BJ (cell line): ENCODE results near the gene RPL41. TPM values are rescaled to one million over a fixed set of nuclear protein-coding genes. Genes with fewer than 3 reads are reported as not detected.

Source experiments
- CTCF ChIA-PET: fragments of 350-600 bp; formaldehyde crosslinking; extraction: SDS; loops from one replicate; lab custom pipeline; 2021; ENCODE audit warnings: antibody characterized with exemption, inconsistent platforms; lab: Yijun Ruan, JAX
- POLR2A ChIA-PET: fragments of 300-600 bp; sonication (Branson Sonifier 250); formaldehyde crosslinking; extraction: SDS; loops from one replicate; lab custom pipeline; 2021; ENCODE audit warnings: antibody characterized with exemption; lab: Charles Lee
- DNase-seq: peaks from one replicate; pipeline ENCODE4 v3.0.0-alpha.2; 2011; ENCODE audit warnings: low read depth
- H3K27me3 ChIP-seq: 2 replicates; pipeline ENCODE4 v1.6.0; 2011; ENCODE audit warnings: low read length; ENCODE audit not compliant: control insufficient read depth, insufficient read depth
- H3K36me3 ChIP-seq: 2 replicates; pipeline ENCODE4 v1.5.1; 2011; ENCODE audit warnings: low read length; ENCODE audit not compliant: control insufficient read depth, insufficient read depth
- H3K4me3 ChIP-seq: 2 replicates; pipeline ENCODE4 v1.5.1; 2011; ENCODE audit warnings: low read depth, mild to moderate bottlenecking, control low read depth, low read length
- polyA plus RNA-seq: library from polyadenylated mRNA; depleted of rRNA; stranded (reverse); fragments of >200 nt; gene quantifications from 2 replicates; pipeline ENCODE4 v1.2.3, GENCODE V29; 2011
- TF ChIP-seq, protein P1 (sequence below): IDR thresholded peaks from 2 replicates; pipeline ENCODE4 v1.5.1; 2011; ENCODE audit warnings: low read depth, mild to moderate bottlenecking, control low read depth, inconsistent platforms, low read length, moderate library complexity; ENCODE audit not compliant: insufficient read depth

The RPL41 gene
- polyA plus RNA-seq, 1 experiment = 5,645 TPM

DNA sequence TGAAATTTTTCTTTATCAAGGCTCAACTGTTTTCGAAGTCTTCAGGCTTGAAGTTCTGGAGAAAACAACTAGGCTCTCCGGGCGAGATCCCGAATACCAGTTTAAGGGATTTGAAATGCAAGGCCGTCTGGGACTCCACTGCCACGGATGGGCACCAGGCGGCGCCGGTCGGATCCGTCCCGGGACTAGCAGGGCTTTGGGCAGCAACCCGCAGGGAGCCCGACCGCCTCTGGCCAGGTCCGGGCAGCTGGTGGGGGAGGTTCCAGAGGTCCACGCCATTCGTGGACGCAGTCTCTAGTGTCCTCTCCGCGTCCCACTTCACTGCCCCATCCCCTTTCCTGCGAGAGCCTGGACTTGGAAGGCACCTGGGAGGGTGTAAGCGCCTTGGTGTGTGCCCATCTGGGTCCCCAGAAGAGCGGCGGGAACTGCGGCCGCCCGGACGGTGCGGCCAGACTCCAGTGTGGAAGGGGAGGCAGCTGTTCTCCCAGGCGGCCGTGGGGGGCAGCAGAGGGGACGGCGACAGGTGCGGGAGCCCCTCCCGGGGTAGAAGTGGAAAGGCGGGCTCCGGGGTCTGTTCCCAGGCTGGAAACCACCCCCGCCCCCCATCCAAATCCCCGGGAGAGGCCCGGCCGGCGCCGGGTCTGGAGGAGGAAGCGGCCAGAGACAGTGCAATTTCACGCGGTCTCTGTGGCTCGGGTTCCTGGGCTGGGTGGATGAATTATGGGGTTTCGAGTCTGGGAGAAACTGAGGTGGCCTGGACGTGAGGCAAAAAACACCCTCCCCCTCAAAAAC, 37.3 kb upstream of the RPL41 start:
- CTCF ChIA-PET = interaction anchor here (0.6 to 3.3 kb wide), 20 partner anchors 9 to 110 kb away, joined by 3 to 20 read pairs (median 4); partner anchors contain the start of genes ESYT1, PA2G4, SMARCC2 and ZC3H10
- TF ChIP-seq, protein P1, sequence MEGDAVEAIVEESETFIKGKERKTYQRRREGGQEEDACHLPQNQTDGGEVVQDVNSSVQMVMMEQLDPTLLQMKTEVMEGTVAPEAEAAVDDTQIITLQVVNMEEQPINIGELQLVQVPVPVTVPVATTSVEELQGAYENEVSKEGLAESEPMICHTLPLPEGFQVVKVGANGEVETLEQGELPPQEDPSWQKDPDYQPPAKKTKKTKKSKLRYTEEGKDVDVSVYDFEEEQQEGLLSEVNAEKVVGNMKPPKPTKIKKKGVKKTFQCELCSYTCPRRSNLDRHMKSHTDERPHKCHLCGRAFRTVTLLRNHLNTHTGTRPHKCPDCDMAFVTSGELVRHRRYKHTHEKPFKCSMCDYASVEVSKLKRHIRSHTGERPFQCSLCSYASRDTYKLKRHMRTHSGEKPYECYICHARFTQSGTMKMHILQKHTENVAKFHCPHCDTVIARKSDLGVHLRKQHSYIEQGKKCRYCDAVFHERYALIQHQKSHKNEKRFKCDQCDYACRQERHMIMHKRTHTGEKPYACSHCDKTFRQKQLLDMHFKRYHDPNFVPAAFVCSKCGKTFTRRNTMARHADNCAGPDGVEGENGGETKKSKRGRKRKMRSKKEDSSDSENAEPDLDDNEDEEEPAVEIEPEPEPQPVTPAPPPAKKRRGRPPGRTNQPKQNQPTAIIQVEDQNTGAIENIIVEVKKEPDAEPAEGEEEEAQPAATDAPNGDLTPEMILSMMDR = peak; percentile 84
- Histone ChIP-seq H3K27me3 (peaks cover 5% of the 10 kb centered on the region), H3K4me3 (peak overlapping the region; percentile 50), H3K36me3 (no peaks in the 10 kb centered on the region)
- peak; percentile 44 for DNase-seq
- POLR2A ChIA-PET = interaction anchor here (1.0 kb wide), 1 partner anchor 25 kb away, joined by 7 read pairs; the partner anchor contains the start of gene PA2G4

DNA sequence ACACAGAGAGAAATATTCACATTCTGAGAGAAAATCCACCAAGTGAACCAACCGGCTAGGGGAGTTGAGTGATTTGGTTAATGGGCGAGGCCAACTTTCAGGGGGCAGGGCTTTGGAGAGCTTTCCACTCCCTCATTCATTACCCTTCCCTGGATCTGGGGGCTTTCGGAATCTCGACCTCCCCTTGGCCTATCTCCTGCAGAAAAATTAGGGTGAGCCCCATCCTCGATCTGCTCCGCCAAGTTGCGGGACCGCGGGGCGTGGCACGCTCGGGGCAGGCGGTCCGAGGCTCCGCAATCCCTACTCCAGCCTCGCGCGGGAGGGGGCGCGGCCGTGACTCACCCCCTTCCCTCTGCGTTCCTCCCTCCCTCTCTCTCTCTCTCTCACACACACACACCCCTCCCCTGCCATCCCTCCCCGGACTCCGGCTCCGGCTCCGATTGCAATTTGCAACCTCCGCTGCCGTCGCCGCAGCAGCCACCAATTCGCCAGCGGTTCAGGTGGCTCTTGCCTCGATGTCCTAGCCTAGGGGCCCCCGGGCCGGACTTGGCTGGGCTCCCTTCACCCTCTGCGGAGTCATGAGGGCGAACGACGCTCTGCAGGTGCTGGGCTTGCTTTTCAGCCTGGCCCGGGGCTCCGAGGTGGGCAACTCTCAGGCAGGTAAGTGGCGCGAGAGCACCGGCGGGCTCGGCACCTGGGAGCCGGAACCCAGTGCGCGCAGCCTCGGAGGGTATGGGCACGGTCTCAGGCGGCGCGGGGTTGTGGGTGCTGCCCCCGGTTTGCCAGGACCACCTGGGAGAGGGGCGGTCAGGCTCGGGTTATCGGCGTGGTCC, 36.5 kb upstream of the RPL41 start, which contains the start of gene ERBB3:
TSS of gene ERBB3 (plus strand) at position 443 of the 833 bp plus-strand sequence. CDS start at position 579, 136 bp downstream.
- no peaks in the 10 kb centered on the region for H3K36me3 ChIP-seq
- peak; percentile 27 for DNase-seq
- H3K27me3 ChIP-seq = peaks cover 5% of the 10 kb centered on the region
- peak within 1 kb of the TSS; percentile 50 for H3K4me3 ChIP-seq
- POLR2A ChIA-PET = interaction anchor here (1.0 kb wide), 1 partner anchor 24 kb away, joined by 7 read pairs; the partner anchor contains the start of gene PA2G4
- TF ChIP-seq, protein P1 = peak; percentile 25
- CTCF ChIA-PET = interaction anchor here (0.6 to 3.3 kb wide), 14 partner anchors 11 to 109 kb away, joined by 3 to 20 read pairs (median 6); partner anchors contain the start of genes ESYT1, PA2G4 and SMARCC2

GRCh38 chr12:56080556-56081138, 35.8 kb upstream of the RPL41 start:
- Histone ChIP-seq H3K36me3 (no peaks in the 10 kb centered on the region), H3K4me3 (peak overlapping the region; percentile 50), H3K27me3 (peaks cover 5% of the 10 kb centered on the region)
- POLR2A ChIA-PET = no interaction called here
- CTCF ChIA-PET = interaction anchor here (0.6 to 3.3 kb wide), 4 partner anchors 23 to 68 kb away, joined by 4 to 20 read pairs (median 9); partner anchors contain the start of gene PA2G4
- TF ChIP-seq, protein P1 = no peak
- no peak for DNase-seq

DNA sequence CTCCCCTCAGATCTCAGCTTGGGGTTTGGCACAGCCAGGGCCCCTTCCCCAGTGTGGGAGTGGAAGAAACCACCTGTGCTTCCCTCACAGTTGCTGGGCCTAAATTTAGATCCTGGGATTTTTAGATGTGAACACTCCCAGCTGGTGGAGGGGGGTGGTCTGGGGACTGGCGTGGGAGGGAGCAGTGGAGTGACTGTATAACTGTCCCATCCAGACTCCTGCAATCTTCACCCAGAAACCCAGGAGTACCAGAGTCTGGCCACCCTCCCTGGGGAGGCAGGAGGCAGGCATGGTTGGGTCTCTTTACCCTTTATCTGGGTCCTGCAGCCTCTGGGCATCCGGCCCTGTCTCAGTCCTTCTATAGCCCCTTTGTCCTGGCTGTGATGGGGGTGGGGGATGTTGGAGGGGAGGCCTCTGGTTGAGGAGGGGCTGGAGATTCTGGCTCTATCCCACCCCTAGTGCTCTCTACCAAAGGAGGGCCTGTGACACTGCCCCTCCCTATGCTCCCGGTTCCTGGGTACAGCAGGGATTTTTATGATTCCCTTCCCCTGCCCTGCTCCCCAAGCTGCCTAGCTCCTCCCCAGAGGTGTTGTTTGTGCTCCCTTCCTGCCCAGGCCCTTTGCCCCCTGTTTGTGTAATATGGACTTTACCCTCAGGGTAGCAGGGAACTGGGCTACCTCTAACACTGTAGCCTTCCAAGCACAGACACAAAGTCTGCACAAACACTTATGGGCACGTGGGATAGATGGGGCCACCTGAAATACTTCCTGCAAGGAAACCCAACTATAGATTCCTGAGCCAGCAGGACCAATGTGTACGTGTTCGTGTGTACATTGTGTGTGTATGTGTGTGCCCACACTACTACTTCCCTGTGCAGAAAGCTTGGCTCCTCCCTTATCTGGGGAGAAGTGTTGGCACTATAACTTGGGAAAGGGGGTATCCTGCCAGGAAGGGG, 34.8 kb upstream of the RPL41 start:
- no peak for DNase-seq
- POLR2A ChIA-PET = no interaction called here
- H3K4me3 ChIP-seq = no peak overlapping the region
- CTCF ChIA-PET = interaction anchor here (0.5 to 3.3 kb wide), 5 partner anchors 13 to 45 kb away, joined by 3 to 20 read pairs (median 4); partner anchors contain the start of gene PA2G4
- no peaks in the 10 kb centered on the region for H3K36me3 ChIP-seq
- TF ChIP-seq, protein P1 = no peak
- peaks cover 5% of the 10 kb centered on the region for H3K27me3 ChIP-seq
